PC-3 (cell line): Measurements from ENCODE around the gene TCAP.

Experiments used
- CTCF ChIP-seq: fragments of 300-600 bp; sonication (generic); conservative IDR thresholded peaks from 2 replicates; pipeline ENCODE4 v1.5.1; 2017; ENCODE audit warnings: antibody characterized with exemption, low read depth, mild to moderate bottlenecking, low read length
- EZH2 ChIP-seq: fragments of 300-600 bp; sonication (generic); IDR thresholded peaks from one replicate; pipeline ENCODE4 v1.6.1; 2017; ENCODE audit warnings: antibody characterized with exemption, mild to moderate bottlenecking, low read length; ENCODE audit not compliant: unreplicated experiment

DNA sequence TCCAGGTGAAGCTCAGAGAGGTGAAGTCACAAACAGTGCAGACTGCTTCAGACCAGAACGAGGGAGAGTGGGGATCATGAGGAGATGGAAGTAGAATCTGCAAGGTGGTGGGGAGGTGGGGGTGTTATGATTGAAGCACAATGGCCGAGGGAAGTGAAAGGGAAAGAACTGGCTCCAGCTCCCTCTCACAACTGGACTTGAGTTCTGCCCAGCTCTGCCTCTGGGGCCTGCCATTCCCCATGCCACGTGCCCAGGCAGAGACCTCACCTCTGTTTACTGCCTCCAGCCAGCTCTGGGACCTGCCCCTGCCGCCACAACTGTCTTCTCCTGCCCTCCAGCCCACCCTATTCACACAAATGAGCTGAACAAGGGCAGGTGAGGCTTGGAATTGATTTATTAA, 5.6 kb downstream of the TCAP start:
- TF ChIP-seq CTCF: no peak
- TF ChIP-seq EZH2: no peak
